ENCODE data around the gene RIN1. TPM values are rescaled to one million over a fixed set of nuclear protein-coding genes. Genes with fewer than 3 reads are reported as not detected.
A peak's percentile ranks its signal among the peaks of the same experiment; 100 is the strongest.

RIN1 gene
- total and polyA plus RNA-seq, 2 of the 13 experiments (the other 11 are each of a cell fraction or from before 2014, with no cell fraction given) = 2.4 to 4.1 TPM

GRCh38 chr11:66371627-66372415, 35.6 kb upstream of the RIN1 start, which contains the start of gene SLC29A2 (continued):
- TF ChIP-seq ZBTB33 (CRISPR knock-in tag; IDR thresholded peaks at IDR 0.05) = no peak
- TF ChIP-seq HIVEP1 (CRISPR knock-in tag; IDR thresholded peaks at IDR 0.05) = no peak
- TF ChIP-seq SIX4 (CRISPR knock-in tag; IDR thresholded peaks at IDR 0.05) = peak; percentile 84
- peak; percentile 10; the same call in 1 of the 2 replicates for TF ChIP-seq ZFP91 (CRISPR knock-in tag; IDR thresholded peaks at IDR 0.05; ENCODE audit: borderline replicate concordance)
- TF ChIP-seq ZNF704 (CRISPR knock-in tag; IDR thresholded peaks at IDR 0.05; ENCODE audit: borderline replicate concordance) = no peak
- TF ChIP-seq, protein P1, sequence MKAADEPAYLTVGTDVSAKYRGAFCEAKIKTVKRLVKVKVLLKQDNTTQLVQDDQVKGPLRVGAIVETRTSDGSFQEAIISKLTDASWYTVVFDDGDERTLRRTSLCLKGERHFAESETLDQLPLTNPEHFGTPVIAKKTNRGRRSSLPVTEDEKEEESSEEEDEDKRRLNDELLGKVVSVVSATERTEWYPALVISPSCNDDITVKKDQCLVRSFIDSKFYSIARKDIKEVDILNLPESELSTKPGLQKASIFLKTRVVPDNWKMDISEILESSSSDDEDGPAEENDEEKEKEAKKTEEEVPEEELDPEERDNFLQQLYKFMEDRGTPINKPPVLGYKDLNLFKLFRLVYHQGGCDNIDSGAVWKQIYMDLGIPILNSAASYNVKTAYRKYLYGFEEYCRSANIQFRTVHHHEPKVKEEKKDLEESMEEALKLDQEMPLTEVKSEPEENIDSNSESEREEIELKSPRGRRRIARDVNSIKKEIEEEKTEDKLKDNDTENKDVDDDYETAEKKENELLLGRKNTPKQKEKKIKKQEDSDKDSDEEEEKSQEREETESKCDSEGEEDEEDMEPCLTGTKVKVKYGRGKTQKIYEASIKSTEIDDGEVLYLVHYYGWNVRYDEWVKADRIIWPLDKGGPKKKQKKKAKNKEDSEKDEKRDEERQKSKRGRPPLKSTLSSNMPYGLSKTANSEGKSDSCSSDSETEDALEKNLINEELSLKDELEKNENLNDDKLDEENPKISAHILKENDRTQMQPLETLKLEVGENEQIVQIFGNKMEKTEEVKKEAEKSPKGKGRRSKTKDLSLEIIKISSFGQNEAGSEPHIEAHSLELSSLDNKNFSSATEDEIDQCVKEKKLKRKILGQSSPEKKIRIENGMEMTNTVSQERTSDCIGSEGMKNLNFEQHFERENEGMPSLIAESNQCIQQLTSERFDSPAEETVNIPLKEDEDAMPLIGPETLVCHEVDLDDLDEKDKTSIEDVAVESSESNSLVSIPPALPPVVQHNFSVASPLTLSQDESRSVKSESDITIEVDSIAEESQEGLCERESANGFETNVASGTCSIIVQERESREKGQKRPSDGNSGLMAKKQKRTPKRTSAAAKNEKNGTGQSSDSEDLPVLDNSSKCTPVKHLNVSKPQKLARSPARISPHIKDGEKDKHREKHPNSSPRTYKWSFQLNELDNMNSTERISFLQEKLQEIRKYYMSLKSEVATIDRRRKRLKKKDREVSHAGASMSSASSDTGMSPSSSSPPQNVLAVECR (CRISPR knock-in tag; IDR thresholded peaks at IDR 0.05; ENCODE audit: borderline replicate concordance) = 0 out of 2 replicates have a peak, but pooled peaks have one; percentile 45
- TF ChIP-seq ZNF253 (CRISPR knock-in tag; IDR thresholded peaks at IDR 0.05; ENCODE audit: borderline replicate concordance) = no peak
- TF ChIP-seq EP300 (IDR thresholded peaks at IDR 0.05; ENCODE audit: low read depth in 2 of 2, low read length in 2 of 2) = no peak
- TF ChIP-seq EP300 (CRISPR knock-in tag; IDR thresholded peaks at IDR 0.05; ENCODE audit: borderline replicate concordance) = no peak
- no peak for TF ChIP-seq PTBP1 (IDR thresholded peaks at IDR 0.05; ENCODE audit: low read depth, low read length, poor library complexity, severe bottlenecking)
- no peak for TF ChIP-seq CEBPB (IDR thresholded peaks at IDR 0.05; ENCODE audit: borderline replicate concordance, low read depth, low read length)
- no peak for TF ChIP-seq PHF20 (CRISPR knock-in tag; IDR thresholded peaks at IDR 0.05)
- TF ChIP-seq, protein P2, sequence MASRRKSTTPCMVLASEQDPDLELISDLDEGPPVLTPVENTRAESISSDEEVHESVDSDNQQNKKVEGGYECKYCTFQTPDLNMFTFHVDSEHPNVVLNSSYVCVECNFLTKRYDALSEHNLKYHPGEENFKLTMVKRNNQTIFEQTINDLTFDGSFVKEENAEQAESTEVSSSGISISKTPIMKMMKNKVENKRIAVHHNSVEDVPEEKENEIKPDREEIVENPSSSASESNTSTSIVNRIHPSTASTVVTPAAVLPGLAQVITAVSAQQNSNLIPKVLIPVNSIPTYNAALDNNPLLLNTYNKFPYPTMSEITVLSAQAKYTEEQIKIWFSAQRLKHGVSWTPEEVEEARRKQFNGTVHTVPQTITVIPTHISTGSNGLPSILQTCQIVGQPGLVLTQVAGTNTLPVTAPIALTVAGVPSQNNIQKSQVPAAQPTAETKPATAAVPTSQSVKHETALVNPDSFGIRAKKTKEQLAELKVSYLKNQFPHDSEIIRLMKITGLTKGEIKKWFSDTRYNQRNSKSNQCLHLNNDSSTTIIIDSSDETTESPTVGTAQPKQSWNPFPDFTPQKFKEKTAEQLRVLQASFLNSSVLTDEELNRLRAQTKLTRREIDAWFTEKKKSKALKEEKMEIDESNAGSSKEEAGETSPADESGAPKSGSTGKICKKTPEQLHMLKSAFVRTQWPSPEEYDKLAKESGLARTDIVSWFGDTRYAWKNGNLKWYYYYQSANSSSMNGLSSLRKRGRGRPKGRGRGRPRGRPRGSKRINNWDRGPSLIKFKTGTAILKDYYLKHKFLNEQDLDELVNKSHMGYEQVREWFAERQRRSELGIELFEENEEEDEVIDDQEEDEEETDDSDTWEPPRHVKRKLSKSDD (CRISPR knock-in tag; IDR thresholded peaks at IDR 0.05; ENCODE audit: low read depth) = no peak
- TF ChIP-seq SP5 (CRISPR knock-in tag; IDR thresholded peaks at IDR 0.05; ENCODE audit: borderline replicate concordance, low read depth) = peak; percentile 29; the same call in 1 of the 2 replicates
- TF ChIP-seq SCMH1 (CRISPR knock-in tag; IDR thresholded peaks at IDR 0.05; ENCODE audit: borderline replicate concordance) = no peak

All from HepG2 (cell line).